Hepatocyte (in vitro differentiated cells): Measurements from ENCODE around the gene LRMDA. TPM values are rescaled to one million over a fixed set of nuclear protein-coding genes. Genes with fewer than 3 reads are reported as not detected.
A peak's percentile ranks its signal among the peaks of the same experiment; 100 is the strongest.

Source experiments
- DNase-seq: peaks from one replicate; pipeline ENCODE4 v3.0.0-alpha.2; 2016; ENCODE audit warnings: low spot score
- H2AFZ ChIP-seq: fragments of 200-600 bp; sonication (generic); 2 replicates; pipeline ENCODE4 v1.6.0; 2016; ENCODE audit warnings: antibody characterized with exemption, mild to moderate bottlenecking
- H3K27ac ChIP-seq: fragments of 200-600 bp; sonication (generic); 2 replicates; pipeline ENCODE4 v1.5.1; 2016; ENCODE audit warnings: mild to moderate bottlenecking
- H3K27me3 ChIP-seq: fragments of 200-600 bp; sonication (generic); 2 replicates; pipeline ENCODE4 v1.6.1; 2016
- H3K36me3 ChIP-seq: fragments of 200-600 bp; sonication (generic); replicated peaks from 2 replicates; pipeline ENCODE4 v1.5.1; 2016; ENCODE audit warnings: low read depth; ENCODE audit not compliant: insufficient read depth
- H3K4me1 ChIP-seq: fragments of 200-600 bp; sonication (generic); 2 replicates; pipeline ENCODE4 v1.5.1; 2016; ENCODE audit warnings: mild to moderate bottlenecking, moderate library complexity; ENCODE audit not compliant: insufficient read depth
- H3K4me2 ChIP-seq: fragments of 200-600 bp; sonication (generic); 2 replicates; pipeline ENCODE4 v1.6.0; 2016
- H3K4me3 ChIP-seq: fragments of 200-600 bp; sonication (generic); 2 replicates; pipeline ENCODE4 v1.5.1; 2016; ENCODE audit warnings: mild to moderate bottlenecking
- H3K79me2 ChIP-seq: fragments of 200-600 bp; sonication (generic); 2 replicates; pipeline ENCODE4 v1.6.0; 2017; ENCODE audit warnings: mild to moderate bottlenecking
- H3K9me2 ChIP-seq: fragments of 200-600 bp; sonication (generic); replicated peaks from 2 replicates; pipeline ENCODE4 v1.6.0; 2017; ENCODE audit warnings: mild to moderate bottlenecking; ENCODE audit not compliant: insufficient read depth
- H3K9me3 ChIP-seq: fragments of 200-600 bp; sonication (generic); 2 replicates; pipeline ENCODE4 v1.5.1; 2016; ENCODE audit warnings: low read depth, mild to moderate bottlenecking
- H4K20me1 ChIP-seq: fragments of 200-600 bp; sonication (generic); 2 replicates; pipeline ENCODE4 v1.6.0; 2016; ENCODE audit warnings: mild to moderate bottlenecking; ENCODE audit not compliant: insufficient read depth, poor library complexity, severe bottlenecking
- EZH2 ChIP-seq: fragments of 200-600 bp; sonication (generic); IDR thresholded peaks from 2 replicates; pipeline ENCODE4 v1.6.1; 2016; ENCODE audit warnings: antibody characterized with exemption, mild to moderate bottlenecking, borderline replicate concordance
- EZH2phosphoT487 ChIP-seq: fragments of 200-600 bp; sonication (generic); IDR thresholded peaks from one replicate; pipeline ENCODE4 v1.6.1; 2018; ENCODE audit warnings: antibody characterized with exemption, mild to moderate bottlenecking, low read depth, moderate library complexity; ENCODE audit not compliant: unreplicated experiment, severe bottlenecking
- WGBS: methylation state at CpG from one replicate; pipeline ENCODE4 v1.1.6; 2016; ENCODE audit warnings: low lambda C conversion rate; ENCODE audit errors: missing lambda C conversion rate; 5-methylcytosine and 5-hydroxymethylcytosine counted together
- polyA plus RNA-seq: library from polyadenylated mRNA; unstranded; fragments of >200 nt; fragmentation: Nextera tagmentation; extraction: Ambion mirVana; gene quantifications from 2 replicates; pipeline ENCODE4 v1.2.1, GENCODE V29; 2016
- total RNA-seq: library from RNA; depleted of rRNA; stranded (reverse); fragments of >200 nt; gene quantifications from 2 replicates; pipeline ENCODE4 v1.2.3, GENCODE V29; 2014
- TF ChIP-seq, protein P1 (sequence below): fragments of 200-600 bp; sonication (generic); IDR thresholded peaks from 2 replicates; pipeline ENCODE4 v1.5.1; 2016; ENCODE audit warnings: antibody characterized with exemption, mild to moderate bottlenecking; ENCODE audit not compliant: poor library complexity

Gene LRMDA
- total and polyA plus RNA-seq, 2 experiments from 2014 or later, result 5.6 to 15.7 TPM

DNA sequence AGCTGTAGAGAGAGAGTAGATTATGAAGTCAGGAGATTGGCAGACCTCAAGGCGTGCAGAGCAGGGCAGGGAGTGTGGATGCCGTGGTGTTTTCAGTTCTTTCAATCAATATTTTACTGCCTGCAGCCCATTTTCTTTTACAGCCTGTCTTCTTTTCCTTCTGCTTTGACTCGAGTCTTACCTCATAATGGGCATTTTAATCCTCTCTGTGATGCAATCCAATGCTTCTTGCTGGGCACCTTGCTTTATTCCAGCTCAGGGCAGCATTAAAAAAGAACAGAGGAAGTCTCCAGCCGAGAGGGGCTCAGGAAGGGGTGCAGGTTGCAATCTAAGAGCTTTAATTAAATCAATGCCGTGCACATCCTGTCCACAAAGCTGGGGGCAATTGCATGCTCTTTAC is 839.0 kb downstream of the LRMDA start:
- no peak overlapping the region for H2AFZ ChIP-seq

DNA sequence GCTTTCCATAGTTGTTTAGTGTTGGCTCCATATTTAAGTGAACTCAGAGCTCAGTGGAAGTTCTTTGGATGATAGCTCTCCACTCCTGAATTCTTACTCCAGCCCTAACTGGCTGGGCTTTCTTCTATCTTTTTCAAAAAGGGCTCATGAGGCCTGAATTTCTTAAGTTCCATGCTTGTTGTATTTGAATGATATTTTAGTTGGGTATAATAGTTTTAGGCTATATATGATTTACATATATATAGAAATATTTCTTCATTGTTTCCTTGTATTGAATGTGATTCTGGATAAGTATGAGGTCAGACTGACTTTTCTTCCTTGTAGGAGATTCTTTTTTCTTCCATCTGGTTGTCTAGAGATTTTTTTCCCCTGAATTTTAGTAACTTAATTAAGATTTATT is 843.5 kb downstream of the LRMDA start:
- H3K27me3 ChIP-seq, result no peaks in the 10 kb centered on the region
- H3K36me3 ChIP-seq, result no peaks in the 10 kb centered on the region
- no peak overlapping the region for H3K27ac ChIP-seq
- H3K4me1 ChIP-seq, result no peaks in the 10 kb centered on the region
- no peak overlapping the region for H3K4me3 ChIP-seq
- no peaks in the 10 kb centered on the region for H4K20me1 ChIP-seq
- no peak overlapping the region for H2AFZ ChIP-seq
- no peak for DNase-seq
- no peaks in the 10 kb centered on the region for H3K79me2 ChIP-seq
- no peak overlapping the region for H3K4me2 ChIP-seq
- no peaks in the 10 kb centered on the region for H3K9me3 ChIP-seq
- no peak for TF ChIP-seq EZH2phosphoT487
- H3K9me2 ChIP-seq, result no peaks in the 10 kb centered on the region

More for the DNA sequence above, 839.0 kb downstream of the LRMDA start:
- no peaks in the 10 kb centered on the region for H3K9me2 ChIP-seq
- WGBS, result 61% methylated on average over 5 of the region's 5 CpGs
- no peak overlapping the region for H3K4me3 ChIP-seq
- H3K27ac ChIP-seq, result no peak overlapping the region
- H3K36me3 ChIP-seq, result no peaks in the 10 kb centered on the region
- H3K4me1 ChIP-seq, result no peaks in the 10 kb centered on the region
- TF ChIP-seq, protein P1, sequence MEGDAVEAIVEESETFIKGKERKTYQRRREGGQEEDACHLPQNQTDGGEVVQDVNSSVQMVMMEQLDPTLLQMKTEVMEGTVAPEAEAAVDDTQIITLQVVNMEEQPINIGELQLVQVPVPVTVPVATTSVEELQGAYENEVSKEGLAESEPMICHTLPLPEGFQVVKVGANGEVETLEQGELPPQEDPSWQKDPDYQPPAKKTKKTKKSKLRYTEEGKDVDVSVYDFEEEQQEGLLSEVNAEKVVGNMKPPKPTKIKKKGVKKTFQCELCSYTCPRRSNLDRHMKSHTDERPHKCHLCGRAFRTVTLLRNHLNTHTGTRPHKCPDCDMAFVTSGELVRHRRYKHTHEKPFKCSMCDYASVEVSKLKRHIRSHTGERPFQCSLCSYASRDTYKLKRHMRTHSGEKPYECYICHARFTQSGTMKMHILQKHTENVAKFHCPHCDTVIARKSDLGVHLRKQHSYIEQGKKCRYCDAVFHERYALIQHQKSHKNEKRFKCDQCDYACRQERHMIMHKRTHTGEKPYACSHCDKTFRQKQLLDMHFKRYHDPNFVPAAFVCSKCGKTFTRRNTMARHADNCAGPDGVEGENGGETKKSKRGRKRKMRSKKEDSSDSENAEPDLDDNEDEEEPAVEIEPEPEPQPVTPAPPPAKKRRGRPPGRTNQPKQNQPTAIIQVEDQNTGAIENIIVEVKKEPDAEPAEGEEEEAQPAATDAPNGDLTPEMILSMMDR, result no peak
- TF ChIP-seq EZH2, result no peak
- TF ChIP-seq EZH2phosphoT487, result no peak
- H3K4me2 ChIP-seq, result no peak overlapping the region
- DNase-seq, result no peak
- H3K27me3 ChIP-seq, result no peaks in the 10 kb centered on the region
- H4K20me1 ChIP-seq, result no peaks in the 10 kb centered on the region
- H3K79me2 ChIP-seq, result no peaks in the 10 kb centered on the region
- no peaks in the 10 kb centered on the region for H3K9me3 ChIP-seq

DNA sequence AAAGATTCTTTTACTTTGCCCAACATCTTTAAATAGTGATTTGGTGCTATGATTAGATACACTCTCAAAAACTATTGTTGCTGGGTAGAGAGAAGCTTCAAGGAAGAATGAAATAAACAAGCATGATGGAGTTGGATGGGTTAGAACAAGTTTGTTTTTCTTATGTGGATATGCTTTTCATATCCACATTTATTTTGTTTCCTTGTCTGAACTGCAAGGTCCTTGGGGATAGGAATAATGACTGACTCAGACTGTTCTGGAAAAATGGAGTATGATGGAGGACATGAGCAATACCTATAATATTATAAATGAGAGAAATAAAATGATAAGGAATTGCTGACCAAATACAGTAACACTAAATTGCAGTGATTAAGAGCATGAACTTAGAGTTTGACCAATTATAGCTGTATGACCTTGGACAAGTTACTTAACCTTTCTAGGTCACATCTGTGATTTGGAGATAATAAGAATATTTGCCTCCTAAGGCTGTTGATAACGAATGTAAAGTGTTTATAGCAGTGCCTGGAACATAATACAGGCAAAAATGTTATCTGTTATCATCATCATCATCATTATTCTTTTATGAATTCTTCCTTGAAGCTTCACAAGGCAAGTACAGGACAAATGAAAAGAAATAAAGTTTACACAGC is 847.5 kb downstream of the LRMDA start:
- WGBS, result 60% methylated on average over 1 of the region's 1 CpG
- no peak for DNase-seq
- Histone ChIP-seq H3K79me2 (no peaks in the 10 kb centered on the region), H3K4me2 (no peak overlapping the region), H3K27me3 (no peaks in the 10 kb centered on the region), H3K4me1 (peaks cover 17% of the 10 kb centered on the region), H4K20me1 (no peaks in the 10 kb centered on the region), H3K9me2 (no peaks in the 10 kb centered on the region), H3K9me3 (no peaks in the 10 kb centered on the region), H2AFZ (no peak overlapping the region), H3K4me3 (no peak overlapping the region), H3K36me3 (no peaks in the 10 kb centered on the region), H3K27ac (no peak overlapping the region)
- no peak for TF ChIP-seq EZH2

DNA sequence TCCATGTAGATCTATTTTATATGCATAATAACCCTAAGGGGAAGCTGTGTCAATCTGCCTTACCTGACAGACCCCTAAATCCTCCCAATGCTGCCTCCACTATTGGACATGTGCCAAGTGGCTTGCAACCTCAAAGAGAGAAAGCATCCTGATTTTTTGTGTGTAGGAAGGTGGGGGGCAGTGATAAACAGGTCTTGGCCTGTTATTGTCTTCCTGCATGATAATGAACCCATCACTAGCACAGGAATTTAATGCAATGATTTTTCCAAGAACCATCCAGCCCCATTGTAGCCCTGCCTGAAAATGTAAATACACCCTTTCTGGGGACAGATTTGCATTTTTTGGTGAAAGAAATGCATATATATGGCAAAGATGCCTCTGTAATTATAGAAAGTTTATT is 850.2 kb downstream of the LRMDA start:
- TF ChIP-seq, protein P1, result no peak
- TF ChIP-seq EZH2, result no peak
- TF ChIP-seq EZH2phosphoT487, result no peak
- Histone ChIP-seq H3K27ac (no peak overlapping the region), H3K36me3 (no peaks in the 10 kb centered on the region), H3K9me3 (no peaks in the 10 kb centered on the region), H3K4me2 (peak overlapping the region; percentile 58), H2AFZ (no peak overlapping the region), H3K27me3 (no peaks in the 10 kb centered on the region), H3K79me2 (no peaks in the 10 kb centered on the region), H3K9me2 (no peaks in the 10 kb centered on the region), H3K4me1 (peaks cover 17% of the 10 kb centered on the region), H3K4me3 (no peak overlapping the region), H4K20me1 (no peaks in the 10 kb centered on the region)
- no peak for DNase-seq
